Dermis blood vessel endothelial cell (primary cell): ENCODE measurements around the gene RCCD1. TPM values are rescaled to one million over a fixed set of nuclear protein-coding genes. Genes with fewer than 3 reads are reported as not detected.

ENCODE experiments used
- DNase-seq: peaks from one replicate; pipeline ENCODE4 v3.0.0; 2010
- total RNA-seq: library from RNA; depleted of rRNA; stranded (reverse); fragments of >200 nt; gene quantifications from 2 replicates; pipeline ENCODE4 v1.2.3, GENCODE V29; 2014

RCCD1 gene
- total RNA-seq, 1 donor from 2014 or later = 6.8 TPM

DNA sequence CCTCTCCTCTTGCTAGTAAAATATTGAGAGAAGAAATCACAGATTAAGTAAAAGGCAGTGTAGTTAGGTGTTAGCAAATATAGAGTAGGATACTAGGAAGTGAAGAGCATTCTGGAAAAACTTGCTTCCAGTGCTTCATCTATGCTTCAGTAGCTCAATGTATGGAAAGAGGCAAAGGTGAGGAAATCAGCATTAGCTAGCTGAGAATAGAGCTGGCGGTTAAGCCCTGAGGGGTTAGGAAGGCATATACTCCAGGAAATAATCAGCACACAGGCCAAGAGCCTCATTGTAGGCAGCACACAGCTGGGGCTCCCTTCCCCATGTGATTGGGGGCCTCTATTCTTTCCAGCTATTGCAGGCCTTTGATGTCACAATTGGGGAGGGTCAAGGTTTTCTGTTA lies 13.8 kb downstream of the RCCD1 start:
- no peak for DNase-seq

GRCh38 chr15:90970274-90970673 lies 15.6 kb downstream of the RCCD1 start:
- DNase-seq = no peak

GRCh38 chr15:90972133-90972532 lies 17.4 kb downstream of the RCCD1 start:
- DNase-seq = no peak

DNA sequence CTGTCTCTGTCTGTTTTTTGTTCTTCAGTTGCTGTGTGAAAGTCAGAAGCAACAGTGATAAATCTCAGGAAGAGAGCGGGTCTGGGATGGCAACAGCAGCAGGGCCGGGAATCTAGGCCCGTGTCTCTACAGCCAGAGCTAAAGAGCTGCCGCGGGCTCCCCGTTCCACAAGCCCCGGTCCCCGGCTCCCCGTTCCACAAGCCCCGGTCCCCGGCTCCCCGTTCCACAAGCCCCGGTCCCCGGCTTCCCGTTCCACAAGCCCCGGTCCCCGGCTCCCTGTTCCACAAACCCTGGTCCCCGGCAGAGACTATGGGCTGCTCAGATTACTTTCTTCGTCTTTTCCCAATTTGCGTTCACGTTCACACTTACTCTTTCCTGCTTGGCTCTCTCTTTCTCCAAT lies 19.5 kb downstream of the RCCD1 start:
- DNase-seq = no peak

GRCh38 chr15:90979582-90979981 lies 24.9 kb downstream of the RCCD1 start:
- DNase-seq = no peak

DNA sequence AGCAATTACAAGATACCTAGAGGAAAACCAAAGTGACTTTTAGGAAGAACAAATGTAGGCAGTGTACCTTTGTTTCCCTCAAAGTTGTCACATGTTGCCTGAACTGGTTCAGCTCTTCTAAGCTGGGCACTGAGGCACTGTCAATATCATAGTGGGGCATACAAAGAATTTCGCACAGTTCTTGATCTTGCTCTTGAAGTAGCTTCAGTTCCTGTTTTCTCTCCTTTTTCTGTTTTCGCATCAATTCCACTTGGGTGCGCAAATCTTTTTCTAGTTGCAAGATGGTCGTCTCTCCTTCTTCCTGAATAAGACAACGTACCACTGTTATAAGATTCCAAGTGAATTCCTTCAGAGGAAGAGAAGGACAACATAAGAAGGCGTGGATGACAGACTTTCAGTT lies 27.0 kb downstream of the RCCD1 start:
- DNase-seq = no peak

GRCh38 chr15:90982135-90982534 lies 27.5 kb downstream of the RCCD1 start:
- DNase-seq = no peak

GRCh38 chr15:90986790-90987507 lies 32.3 kb downstream of the RCCD1 start:
- no peak for DNase-seq

- DNase-seq = no peak
Observed at GRCh38 chr15:90987561-90988141, 33.0 kb downstream of the RCCD1 start.

DNA sequence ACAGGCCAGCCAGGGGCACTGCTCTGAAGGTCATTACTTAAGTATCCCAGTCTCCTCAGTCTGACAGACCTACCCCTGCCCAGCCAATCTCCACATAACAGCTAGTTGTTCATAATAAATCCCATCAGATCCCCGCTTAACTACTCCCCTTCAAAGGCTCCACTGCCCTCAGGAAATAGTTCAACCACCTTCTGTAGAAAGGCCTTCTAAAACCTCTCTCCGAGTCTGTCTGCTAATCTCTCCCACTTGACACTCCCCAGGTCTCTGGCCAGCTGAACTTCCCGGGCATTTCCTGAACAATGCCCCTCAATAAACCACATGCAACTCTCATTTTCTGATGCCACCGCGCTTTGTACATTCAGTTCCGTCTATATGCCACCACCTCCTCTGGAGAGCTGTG lies 33.6 kb downstream of the RCCD1 start:
- DNase-seq = peak; percentile 56

- DNase-seq = no peak
Observed at GRCh38 chr15:90989040-90989768, 34.5 kb downstream of the RCCD1 start.

DNA sequence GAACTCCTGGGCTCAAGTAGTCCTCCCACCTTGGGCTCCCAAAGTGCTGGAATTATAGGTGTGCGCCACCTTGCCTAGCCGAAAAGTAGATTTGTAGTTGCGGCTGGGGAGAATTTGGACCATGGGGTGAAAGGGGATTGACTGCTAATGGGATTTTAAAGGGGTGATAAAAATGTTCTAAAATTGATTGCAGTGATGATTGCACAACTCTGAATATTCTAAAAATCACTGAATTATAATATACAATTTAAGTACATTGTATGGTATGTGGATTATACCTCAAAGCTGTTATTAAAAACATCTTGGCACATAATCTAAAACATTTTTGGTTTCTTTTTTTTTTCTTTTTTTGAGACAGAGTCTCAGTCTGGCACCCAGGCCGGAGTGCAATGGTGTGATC lies 35.8 kb downstream of the RCCD1 start:
- no peak for DNase-seq

DNA sequence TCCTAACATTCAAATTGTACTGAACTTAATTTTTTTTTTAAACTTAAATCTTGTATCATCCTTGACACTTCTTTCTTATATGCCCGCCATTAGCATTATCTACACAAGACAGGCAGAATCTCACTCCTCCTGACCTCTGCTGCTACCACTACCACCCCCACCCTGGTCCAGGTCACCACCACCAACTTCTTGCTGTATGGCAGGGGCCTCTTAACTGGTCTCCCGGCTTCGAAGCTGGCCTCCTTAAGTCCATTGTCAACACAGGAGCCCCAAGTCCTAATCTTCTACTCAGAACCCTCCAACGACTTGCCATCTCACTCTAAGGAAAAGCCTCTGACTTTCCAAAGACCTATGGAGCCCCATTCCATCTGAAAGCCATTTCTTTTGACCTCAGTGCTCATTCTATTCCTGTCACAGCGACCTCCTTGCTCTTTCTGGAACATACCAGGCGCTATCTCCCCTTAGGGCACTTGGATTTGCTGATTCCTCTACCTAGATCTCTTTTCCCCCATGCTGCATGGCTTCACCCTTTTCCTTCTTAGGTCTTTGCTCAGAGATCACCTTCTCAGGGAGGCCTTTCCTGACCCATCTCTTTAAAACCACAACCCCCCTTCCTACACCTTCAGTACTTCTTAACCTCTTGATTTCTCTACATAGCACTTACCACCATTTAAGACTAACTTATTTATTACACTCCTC lies 37.1 kb downstream of the RCCD1 start:
- no peak for DNase-seq

DNA sequence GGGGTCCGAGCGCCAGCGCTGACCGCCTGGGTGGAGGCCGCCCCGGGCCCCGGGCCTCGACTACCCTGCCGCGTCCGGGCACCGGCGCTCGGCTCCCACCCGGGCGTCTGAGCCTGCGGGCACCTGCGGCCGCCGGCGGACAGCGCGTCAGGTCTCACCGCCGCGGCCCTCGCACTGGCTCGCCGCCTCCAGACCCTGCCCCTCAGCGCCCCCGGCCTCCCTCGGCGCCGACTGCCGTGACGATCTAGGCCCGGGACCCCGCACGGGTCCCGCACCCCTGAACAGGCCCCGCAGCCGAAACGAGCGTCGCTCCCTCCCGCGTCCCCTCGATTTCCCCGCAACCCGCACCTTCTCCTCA lies 39.4 kb downstream of the RCCD1 start:
- DNase-seq = no peak

DNA sequence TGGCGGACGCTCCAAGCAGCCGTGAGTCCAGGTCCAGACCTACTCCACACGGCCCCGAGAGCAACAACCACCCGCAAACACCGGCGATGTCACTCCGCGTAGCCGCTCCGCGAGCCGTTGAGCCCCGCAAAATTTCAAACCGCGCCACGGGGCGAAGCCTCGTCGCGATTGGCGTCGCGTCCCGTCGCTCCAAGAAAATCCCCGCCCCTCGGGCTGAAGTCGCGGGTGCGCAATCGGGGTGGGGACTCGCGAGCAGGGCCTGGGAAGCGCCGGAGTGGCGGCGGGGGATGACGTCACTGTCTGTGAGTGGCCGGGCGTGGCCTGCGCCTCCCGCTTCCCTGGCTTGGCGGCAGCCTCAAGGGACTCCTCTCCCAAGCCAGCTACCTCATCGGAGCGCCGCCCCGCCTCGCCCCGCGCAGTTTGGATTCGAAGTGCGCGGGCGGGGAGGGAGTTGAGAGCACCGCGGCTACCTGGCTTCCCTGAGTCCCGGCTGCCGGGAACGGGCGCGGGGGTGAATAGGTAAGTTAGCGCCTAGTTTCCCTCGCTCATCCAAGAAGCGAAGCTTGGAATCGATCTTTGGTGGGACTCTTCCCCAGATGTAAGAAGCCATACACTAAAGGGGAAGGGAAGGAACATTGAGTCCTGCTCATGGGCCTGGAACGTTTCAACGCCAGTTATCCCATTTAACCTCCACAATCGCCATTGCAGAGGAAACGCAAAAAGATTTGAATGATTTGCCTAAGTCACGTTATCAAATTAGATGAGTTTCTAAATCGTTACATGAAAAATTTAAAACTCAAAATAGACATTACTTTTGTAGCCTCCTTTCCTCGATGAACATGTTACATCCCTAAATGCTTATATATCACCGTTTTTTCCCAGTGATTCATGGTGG lies 40.0 kb downstream of the RCCD1 start, which contains the start of gene PRC1:
Gene PRC1, minus strand, starts transcription at position 119 of the 895 bp plus-strand sequence. Its CDS starts 118 bp downstream, at position 1.
- DNase-seq = peak; percentile 99

DNA sequence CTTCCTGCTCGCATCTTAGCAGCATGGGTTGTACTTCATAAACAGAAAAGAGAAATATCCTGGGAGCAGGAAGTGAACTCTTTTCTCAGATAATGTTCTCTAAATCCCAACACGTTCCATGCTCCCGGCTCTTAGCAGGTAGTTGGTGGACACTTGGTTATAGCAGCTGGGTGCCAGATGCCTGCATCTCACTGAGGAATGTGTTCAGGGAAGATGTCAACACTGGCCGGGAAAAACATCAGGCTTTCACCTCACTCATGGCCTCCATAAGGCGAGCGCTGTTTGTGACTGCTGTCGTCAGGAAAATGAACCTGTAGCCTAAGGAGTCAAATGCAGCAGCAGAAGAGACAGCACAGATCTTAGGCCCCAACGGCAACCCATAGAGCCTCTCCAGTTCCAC lies 44.1 kb downstream of the RCCD1 start:
- DNase-seq = no peak

DNA sequence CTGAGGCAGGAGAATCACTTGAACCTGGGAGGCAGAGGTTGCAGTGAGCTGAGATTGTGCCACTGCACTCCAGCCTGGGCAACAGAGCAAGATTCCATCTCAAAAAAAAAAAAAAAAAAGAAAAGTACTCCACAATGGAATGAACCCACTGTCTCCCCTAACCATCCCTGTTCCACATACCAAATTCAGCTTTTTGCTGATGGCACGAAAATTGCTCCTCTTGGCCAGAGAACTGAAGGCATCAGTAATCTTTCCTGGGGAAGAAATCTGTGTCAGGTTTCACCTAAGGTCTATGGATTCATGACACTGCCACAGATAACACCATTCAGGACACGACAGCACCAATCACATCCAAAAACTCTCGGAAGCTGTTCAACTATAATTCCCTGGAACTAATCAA lies 46.5 kb downstream of the RCCD1 start:
- no peak for DNase-seq

- DNase-seq = no peak
Observed at GRCh38 chr15:91007266-91007665, 52.6 kb downstream of the RCCD1 start.
